GM21619 (cell line): ENCODE results near the gene SLC4A11.
"Not testable (repeated sequence)": the region's sequence is repeated elsewhere in the genome, so short reads cannot be mapped to it uniquely, and the experiment has no call there.

Source experiments
- ATAC-seq: cut with Tn5 transposase; IDR thresholded peaks from one replicate; pipeline ENCODE4 v1.9.1; 2021; ENCODE audit not compliant: unreplicated experiment

Gene SLC4A11

DNA sequence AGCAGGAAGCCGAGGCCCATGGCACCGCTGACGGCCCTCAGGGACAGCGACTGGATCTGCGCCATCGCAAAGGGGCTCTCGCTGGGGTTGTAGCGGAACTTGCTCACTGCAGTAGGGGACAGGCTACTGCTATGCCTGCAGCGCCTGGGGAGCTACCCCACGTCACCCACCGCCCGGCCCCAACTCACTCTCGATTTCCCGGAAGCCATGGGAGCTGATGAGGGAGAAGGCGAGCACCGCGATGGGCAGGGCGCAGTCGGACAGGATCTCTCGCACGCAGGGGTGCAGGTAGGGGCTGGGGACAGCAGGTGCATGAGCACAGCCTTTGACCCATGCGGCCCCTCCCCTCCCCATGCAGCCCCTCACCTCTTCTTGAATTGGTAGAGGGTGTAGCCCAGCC, 9.8 kb downstream of the SLC4A11 start:
- ATAC-seq: no peak

DNA sequence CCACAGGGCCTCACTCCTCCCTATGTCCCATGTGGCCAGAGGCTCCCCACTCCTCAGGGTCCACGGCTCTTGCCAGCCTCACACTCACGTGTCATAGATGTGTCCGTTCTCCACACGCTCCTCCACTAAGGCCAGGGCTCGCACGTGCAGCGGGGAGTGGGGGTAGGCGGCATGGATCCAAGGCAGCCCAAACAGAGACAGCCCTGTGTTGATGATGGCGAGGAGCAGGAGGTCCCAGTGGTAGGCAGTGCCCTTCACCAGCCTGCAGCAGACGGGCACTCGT, 10.3 kb downstream of the SLC4A11 start:
- no peak for ATAC-seq

DNA sequence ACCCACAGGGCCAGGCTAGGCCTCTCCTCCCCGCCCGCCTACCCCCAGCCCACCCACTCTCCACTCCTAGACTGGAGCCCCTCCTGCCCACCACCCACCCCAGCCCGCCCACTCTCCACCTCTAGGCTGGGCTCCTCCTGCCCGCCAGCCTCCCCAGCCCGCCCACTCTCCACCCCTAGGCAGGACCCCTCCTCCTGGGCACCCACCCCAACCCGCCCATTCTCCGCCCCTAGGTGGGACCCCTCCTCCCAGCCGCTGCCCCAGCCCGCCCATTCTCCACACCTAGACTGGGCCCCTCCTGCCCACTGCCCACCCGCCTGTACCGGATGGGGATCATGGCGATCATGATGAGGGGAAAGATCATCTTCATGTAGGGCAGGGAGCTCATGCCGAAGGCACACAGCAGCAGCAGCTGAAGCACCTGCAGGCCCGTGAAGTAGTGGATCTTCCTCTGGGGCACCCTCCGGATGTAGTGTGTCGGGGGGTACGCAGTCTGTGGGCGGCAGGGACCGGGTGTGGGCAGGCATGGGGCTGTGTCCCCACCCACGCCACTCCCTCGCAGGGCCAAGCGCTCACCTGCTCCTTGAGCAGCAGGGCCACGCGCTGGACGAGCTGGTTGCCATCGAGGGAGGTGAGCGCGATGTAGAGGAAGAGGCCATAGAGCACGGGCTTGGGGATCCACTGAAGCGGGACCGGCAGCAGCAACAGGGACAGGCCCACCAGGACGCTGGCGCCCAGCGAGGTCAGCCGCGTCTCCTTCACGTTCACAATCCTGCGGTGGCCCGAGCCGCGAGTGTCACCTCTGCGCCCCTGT, 10.8 kb downstream of the SLC4A11 start:
- ATAC-seq: no peak

DNA sequence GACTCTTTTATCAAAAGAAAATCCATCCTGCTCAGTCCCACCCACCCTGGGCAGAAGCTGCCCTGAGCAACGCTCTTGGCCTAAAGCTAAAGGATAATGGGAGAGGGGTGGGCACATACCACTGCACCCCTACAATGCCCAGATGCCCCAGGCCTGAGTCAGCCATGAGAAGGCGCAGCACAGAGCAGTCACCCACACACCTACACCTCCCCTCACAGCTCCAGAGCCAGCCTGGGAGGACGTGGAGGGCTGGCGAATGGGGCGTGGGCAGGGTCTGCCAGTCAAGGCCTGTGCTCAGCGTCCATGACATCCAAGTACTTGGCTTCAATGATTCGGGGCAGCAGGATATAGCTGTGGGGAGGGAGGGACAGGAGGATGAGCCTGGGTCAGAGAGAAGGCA, 11.5 kb downstream of the SLC4A11 start:
- no peak for ATAC-seq

DNA sequence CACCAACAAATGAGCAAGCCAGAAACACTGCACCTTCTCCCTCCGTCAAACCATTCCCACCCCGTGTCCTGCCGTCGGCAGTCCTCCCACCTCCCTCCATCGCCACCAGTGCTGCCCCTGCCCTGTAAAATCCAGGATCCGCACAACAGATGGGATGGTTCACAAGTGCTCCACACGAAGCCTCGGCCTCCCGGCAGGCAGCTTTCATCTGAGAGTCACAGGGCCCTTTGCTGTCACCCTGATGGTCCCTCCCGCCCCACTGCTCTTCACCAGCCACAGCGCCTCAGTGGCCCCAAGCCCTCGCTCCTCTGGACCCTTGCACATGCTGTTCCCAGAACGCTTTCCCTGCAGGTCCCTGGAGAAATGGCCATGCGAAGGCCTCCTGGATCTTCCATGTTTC, 12.1 kb downstream of the SLC4A11 start:
- ATAC-seq: no peak

DNA sequence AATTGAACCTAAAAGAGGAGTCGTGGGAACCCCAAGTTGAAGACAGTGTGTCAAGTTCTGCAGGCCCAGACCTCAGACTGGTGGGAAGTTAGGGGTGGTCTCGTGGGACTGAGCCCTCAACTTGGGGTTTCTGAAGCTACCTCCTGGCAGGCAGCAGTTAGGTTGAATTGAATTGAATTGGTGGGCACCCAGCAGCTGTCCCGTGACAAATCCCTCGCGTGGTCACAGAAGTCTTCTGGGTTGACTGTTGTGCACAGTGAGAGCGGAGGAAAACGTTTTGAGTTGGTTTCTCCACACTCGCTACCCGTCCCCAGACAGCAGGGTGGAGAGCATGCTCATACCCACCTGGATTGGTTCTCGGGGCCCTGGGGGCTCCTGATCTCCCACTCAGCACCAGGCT, 12.9 kb downstream of the SLC4A11 start:
- no peak for ATAC-seq

DNA sequence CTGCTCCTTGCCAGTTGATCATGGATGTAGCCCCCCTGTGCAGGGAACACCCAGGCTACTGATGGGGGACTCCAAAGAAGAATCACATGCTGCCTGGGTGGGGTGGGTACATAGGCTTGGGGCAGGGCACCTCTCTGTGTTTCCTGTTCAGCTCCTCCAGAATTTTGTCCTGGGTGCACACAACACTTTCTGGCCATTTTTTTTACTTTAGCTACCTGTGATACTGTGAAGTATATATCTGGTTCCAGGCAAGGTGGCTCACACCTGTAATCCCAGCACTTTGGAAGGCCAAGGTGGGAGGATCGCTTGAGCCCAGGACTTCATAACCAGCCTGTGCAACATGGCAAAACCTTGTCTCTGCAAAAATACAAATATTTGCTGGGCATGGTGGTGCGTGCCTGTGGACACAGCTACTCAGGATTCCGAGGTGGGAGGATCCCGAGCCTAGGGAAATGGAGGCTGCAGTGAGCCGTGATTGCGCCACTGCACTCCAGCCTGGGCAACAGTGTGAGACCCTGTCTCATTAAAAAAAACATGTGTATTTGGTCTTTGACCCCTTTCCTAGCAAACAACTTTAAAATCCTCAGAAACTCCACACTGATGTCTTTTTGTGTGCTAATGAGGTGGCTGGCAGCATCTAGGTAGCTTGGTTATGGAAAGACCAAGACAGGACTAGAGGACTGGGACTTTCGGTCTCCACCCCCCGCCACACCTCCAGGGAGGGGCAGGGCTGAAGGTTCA, 14.1 kb downstream of the SLC4A11 start:
- no peak for ATAC-seq

DNA sequence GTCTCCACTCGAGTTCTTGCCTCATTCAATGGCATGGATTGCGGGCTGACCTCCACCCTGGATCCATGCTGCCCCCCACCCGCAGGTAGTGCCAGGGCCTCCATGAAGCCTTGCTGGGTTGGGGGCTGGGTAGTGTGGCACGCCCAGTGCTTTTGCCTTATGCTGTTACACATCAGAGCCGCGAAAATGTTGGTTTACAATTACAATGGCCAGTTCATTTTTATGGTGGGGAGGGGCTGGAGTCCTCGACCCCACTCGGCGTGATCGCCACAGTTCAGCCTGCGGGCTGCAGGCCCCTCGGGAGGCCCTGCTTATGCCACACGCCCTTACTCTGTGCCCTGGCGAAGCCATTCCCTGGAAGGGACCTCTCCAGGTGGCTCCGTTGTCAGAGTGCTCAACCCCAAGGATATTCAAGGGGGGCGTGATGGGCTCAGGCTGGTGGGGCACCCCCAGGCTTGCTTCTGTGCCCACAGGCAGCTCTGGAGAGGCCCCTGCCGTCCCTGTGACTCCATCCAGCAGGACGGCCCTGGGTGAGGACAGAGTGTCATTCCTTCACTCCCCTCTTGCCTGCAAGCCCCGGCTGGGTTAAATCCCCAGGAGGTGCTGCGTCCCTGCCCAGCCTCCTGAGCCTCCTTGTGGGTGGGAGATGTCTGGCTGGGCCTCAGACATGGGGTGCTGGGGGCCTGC, 14.9 kb downstream of the SLC4A11 start:
- no peak for ATAC-seq

DNA sequence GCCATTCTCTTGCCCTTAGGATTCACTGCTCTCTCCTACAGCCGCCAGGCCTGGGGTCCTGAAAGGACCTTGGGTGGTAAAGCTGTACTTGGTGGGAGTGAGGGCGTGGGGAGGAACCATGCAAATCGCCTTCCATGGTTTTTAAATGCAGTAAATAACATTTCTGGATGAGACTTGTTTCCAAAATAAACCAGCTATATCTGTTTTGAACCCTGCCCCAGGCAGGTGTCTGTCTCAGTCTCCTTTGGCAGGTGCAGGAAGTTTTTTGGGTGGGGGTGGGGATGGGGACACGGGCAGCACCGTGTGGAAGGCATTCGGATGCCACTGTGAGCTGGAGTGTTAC, 15.4 kb downstream of the SLC4A11 start:
- no peak for ATAC-seq

DNA sequence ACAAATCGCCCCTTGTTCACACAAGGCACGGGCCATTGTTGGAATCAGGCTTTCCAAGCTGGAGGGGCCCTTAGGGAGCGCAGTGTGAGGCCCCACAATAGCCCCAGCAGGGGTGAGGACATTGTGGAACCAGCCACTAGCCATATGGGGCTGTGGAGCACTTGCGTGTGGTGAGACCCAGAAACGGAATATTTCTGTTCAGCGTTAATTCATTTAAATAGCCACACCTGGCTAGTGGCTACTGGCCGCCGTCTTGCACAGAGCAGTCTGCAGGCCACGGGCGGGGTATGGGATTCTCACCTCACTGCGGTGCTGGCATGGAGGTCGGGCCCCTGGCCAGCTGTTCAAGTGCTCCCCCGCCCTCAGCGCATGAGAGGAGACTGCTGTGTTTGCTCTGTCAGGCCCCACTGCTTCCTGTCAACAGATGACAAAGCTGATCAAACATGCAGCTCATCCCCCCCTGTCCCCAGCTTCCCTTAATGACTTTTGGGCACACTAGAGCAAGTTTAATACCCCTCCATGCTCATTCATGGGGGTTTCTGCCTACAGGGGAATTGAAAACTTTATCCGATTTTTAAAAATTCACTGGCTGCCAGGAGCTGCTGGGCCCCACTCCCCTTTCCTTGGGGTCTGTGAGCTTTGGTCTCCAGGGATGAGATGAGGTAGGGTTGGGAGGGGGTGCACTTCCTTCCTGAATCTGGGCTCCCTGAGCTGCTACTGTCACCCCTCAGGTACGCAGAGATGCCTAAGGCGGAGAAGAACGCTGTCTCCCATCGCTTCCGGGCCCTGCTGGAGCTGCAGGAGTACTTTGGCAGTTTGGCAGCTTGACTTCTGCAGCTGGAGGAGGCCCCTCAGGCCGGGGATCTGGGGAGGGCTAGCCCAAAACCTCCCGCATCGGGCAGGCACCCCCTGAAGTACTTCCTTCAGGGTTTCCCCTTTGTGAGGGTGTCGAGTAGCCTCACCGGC, 16.1 kb downstream of the SLC4A11 start:
- peak; percentile 61 for ATAC-seq

DNA sequence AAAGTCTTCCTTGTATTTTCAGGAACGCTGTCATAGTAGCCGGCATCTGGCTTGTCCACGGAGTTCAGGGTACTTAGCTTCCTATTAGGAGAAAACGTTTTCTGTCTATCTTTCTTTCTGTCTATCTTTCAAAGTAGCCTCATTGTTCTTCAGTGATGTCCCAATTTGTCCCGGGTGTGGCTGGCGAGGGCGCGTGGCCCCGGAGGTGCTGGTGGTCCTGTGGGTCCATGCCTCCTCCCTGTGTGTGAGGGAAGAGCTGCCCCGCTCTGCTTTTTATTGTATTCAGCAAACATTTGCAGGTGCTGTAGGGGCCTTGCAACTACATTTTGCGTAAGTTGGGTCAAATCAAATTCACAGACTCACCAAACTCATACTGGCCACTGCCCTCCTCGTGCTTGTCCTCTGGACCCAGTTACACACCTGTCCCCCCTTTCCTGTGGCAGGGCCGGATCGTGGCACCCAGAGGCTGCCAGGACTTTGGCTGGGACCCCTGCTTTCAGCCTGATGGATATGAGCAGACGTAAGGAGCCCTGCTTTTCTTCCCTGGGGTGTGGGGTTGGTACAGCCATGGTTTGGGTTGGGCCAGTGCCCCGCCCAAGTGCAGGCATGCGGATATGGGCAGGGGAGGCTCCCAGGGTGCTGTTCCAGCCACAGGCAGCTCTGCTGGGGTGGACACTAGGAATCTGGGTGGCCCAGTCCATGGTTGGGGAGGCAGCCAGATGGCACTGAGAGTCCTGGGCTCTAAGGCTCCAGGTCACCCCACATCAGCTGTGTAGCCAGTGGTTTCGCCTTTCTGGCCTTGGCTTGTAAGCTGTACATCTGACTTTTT, 17.4 kb downstream of the SLC4A11 start:
- no peak for ATAC-seq

DNA sequence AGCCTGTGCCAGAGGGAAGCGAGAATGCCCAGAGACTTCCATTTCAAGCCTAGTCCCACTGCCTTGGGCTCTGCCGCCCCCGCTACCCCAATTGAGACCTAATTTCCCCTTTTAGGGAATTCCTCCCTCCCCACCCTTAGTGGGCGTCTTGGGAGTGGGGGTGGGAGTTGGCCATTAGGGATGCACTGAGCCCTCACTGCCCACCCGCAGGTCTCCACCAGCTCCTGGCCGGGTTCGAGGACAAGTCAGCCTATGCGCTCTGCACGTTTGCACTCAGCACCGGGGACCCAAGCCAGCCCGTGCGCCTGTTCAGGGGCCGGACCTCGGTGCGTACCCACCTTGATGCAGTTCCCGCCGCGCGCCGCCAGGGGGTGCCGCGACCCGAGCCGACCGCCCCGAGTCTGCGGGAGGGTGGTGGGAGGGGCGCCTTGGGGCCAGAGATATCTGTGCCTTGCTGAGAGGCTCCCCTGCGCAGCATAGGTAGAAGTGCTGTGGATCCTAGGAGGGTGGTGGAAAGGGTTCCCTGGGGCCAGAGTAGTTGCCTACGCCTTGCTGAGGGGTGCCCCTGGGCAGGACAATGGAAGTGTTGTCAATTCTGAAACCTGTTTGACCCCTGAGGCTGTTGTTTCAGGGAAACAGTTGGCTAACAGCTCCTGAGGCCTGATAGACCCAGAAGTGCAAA, 20.5 kb downstream of the SLC4A11 start:
- ATAC-seq: no peak

DNA sequence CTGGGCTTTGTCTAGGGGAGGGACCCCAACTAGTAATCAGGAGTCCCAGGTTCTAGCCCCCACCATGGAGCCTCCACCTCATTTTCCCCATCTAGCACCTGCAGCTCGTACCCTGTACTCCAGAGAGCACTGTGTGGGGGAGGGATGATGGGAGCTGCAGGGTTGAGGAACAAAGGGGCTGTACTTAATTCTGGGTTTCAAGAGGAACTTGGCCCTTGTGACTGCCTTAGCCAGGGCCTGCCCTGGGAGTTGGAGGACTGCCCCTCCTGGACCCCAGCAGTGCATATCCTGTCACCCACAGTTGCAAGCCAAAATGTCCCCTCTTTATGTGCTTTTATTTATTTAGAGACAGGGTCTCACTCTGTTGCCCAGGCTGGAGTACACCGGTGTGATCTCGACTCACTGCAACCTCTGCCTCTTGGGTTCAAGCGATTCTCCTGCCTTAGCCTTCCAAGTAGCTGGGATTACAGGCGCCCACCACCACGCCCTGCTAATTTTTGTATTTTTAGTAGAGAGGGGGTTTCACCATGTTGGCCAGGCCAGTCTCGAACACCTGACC, 23.6 kb downstream of the SLC4A11 start:
- ATAC-seq: not testable (repeated sequence)

DNA sequence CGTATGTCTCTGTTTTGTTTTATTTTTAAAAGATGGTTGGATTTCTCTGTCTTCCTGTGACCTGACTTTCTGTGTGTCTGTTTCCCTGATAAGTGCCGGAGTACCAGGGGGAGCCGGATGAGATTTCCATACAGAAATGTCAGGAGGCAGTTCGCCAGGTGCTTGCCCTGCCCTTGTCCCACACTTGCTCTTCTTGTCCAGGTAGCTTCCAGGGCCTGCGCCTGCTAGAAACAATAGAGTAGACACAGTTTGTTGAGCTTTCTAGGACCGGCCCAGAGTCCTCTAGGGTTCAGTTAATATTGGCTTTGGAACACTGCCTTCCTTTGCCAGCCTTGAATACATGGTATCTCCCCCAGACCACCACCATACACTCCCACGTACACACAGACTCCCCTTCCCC, 25.8 kb downstream of the SLC4A11 start:
- no peak for ATAC-seq

DNA sequence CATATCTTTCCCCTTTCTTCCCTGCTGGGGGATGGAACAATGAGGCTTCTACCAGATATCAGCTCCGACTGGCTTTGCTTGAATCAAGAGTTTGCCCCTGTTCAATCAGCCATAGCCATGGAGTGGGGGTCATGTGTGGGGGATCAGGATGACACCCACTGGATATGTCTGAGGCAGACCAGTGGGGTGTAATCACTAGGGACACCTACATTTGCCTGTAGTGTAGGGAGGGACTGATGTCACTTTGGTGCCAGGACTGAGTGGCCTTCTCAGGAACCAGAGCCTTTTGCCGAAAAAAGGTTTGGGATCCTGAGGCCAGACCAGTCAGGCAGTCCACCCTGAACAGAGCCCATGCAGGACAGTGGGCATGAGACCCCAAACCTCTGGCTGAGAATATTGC, 28.6 kb downstream of the SLC4A11 start:
- ATAC-seq: no peak

DNA sequence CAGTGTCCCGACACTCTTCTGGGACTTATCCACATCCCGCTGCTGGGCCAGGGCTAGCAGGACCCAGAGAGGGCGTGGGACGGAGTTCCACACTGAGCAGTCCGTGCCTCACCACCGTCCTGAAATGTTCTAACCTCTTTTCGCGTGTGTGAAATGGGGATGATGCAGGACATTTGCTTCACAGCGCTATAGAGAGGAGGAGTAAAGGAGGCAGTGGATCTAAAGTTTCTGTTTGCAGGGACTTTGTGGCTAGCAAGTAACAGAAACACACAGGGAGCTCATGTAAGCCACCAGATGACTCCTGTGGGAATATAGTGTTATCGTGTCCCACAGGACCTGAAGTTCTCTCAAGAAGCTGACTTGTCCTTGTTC, 29.1 kb downstream of the SLC4A11 start:
- ATAC-seq: no peak

DNA sequence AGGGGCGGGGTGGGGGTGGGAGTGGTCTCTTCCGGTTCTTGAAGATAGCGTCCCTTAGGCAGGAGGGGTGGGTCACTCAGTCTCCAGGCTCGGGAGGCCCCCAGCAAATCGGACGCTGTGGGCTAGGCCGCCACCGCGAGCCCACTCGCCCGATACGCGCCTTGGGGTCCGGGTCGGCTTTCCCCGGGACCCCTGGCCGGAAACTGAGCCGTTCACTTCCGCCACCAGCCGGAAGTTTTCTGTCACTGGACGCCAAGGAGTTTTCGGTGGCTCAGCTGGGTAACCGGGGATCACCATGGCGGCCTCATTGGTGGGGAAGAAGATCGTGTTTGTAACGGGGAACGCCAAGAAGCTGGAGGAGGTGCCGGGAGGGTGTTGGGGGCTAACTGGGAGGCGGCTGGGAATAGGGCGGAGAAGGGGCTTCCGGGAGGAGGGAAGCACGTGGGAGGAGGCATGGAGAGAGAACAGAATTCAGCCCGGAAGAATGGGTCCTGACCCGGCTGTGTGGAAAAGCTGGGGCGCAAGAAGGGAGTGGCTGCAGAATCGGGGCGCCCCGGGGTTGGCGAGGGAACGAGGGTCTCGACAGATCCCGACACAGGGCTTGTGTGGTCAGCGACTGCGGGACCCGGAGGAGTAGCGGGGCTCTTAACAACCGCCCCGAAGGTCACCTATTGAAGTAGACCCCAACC, 29.6 kb downstream of the SLC4A11 start, which contains the start of gene ITPA:
Gene ITPA, plus strand, starts transcription at position 242 of the 689 bp plus-strand sequence. Its CDS starts 54 bp downstream, at position 296.
- no peak for ATAC-seq

DNA sequence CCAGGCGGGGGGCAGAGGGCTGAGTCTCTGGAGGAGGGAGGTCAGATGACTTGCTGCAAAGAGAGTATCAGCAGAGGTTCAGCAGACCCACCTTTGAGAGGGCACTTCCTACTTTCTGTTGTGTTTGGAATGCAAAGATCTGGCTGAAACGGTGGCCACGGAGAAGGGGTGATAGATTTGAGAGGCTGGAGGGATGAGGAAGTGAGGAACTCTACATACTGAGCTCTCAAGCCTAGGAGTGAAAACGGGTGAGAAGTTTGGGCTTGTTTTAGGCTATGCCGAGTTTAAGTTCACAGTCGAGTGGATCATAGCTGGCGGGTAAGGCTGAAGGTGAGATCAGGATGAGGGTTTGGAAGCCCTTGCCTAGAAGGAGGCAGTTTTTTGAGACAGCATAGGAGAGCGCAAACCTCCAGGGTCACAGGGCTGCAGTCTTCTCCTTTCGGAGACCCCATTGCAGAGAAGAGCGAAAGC, 30.2 kb downstream of the SLC4A11 start:
- no peak for ATAC-seq
